Panc1 (cell line): Measurements from ENCODE around the gene LINC00305. TPM values are rescaled to one million over a fixed set of nuclear protein-coding genes. Genes with fewer than 3 reads are reported as not detected.

Experiments used
- ATAC-seq: fragments of 200-7000 bp; cut with Tn5 transposase; 2 replicates; pipeline ENCODE4 v1.9.1; 2020; ENCODE audit warnings: mild to moderate bottlenecking, moderate library complexity
- BruUV-seq: library from RNA; stranded (reverse); fragments of 400-500 nt; replicated peaks from 2 replicates; lab custom pipeline; 2021; lab: Mats Ljungman, UMichigan
- CTCF ChIA-PET: fragments of 300-600 bp; sonication (Branson Sonifier 250); formaldehyde crosslinking; loops from one replicate; lab custom pipeline; 2022; ENCODE audit warnings: antibody characterized with exemption; lab: Charles Lee
- POLR2A ChIA-PET: fragments of 300-600 bp; sonication (Branson Sonifier 250); formaldehyde crosslinking; loops from one replicate; lab custom pipeline; 2022; ENCODE audit warnings: antibody characterized with exemption; lab: Charles Lee
- DNase-seq: peaks from one replicate; pipeline ENCODE4 v3.0.0-alpha.2; 2010; ENCODE audit warnings: low read depth, low spot score
- H3K27ac ChIP-seq: 2 replicates; pipeline ENCODE4 v1.5.1; 2011; ENCODE audit warnings: mild to moderate bottlenecking, low read length, inconsistent platforms
- H3K27me3 ChIP-seq: fragments of 200-500 bp; sonication (Bioruptor generic); 2 replicates; pipeline ENCODE4 v1.6.0; 2014; ENCODE audit warnings: low read length, inconsistent platforms; ENCODE audit not compliant: control insufficient read depth, insufficient read depth
- H3K36me3 ChIP-seq: fragments of 200-500 bp; sonication (Bioruptor generic); 2 replicates; pipeline ENCODE4 v1.5.1; 2014; ENCODE audit warnings: inconsistent platforms, mild to moderate bottlenecking, low read length, moderate library complexity; ENCODE audit not compliant: control insufficient read depth, insufficient read depth
- H3K4me1 ChIP-seq: 2 replicates; pipeline ENCODE4 v1.5.1; 2011; ENCODE audit warnings: inconsistent platforms, mild to moderate bottlenecking, low read length, moderate library complexity; ENCODE audit not compliant: control insufficient read depth, insufficient read depth
- H3K4me3 ChIP-seq, 2 experiments: 2 replicates each; pipeline ENCODE4 v1.5.1; 2011 to 2012; ENCODE audit warnings: low read depth in 2 of 2, low read length in 2 of 2, mild to moderate bottlenecking in 2 of 2, inconsistent platforms in 1 of 2, moderate library complexity in 1 of 2
- H3K9me3 ChIP-seq: fragments of 200-500 bp; sonication (Bioruptor generic); 2 replicates; pipeline ENCODE4 v1.5.1; 2014; ENCODE audit warnings: low read depth, mild to moderate bottlenecking, inconsistent platforms, low read length, moderate library complexity; ENCODE audit not compliant: control insufficient read depth, insufficient read depth
- POLR2AphosphoS5 ChIP-seq: IDR thresholded peaks from 2 replicates; pipeline ENCODE4 v1.6.1; 2012; ENCODE audit warnings: mild to moderate bottlenecking, low read depth, low read length, moderate library complexity
- SIN3A ChIP-seq: IDR thresholded peaks from 2 replicates; pipeline ENCODE4 v1.6.1; 2012; ENCODE audit warnings: low read depth, mild to moderate bottlenecking, low read length, moderate library complexity, borderline replicate concordance; ENCODE audit not compliant: insufficient read depth
- TCF7L2 ChIP-seq: IDR thresholded peaks from 2 replicates; pipeline ENCODE4 v1.6.1; 2011; ENCODE audit warnings: mild to moderate bottlenecking, low read depth, low read length, inconsistent platforms
- in situ Hi-C: cut with HindIII; loops from 2 replicates; pipeline ENCODE4 v1.10.0; 2016; ENCODE audit warnings: low sequenced_read_pairs, low pct_unique_long_range_greater_than_20kb
- intact Hi-C: fragments of 100-400 bp; cut with micrococcal nuclease; formaldehyde crosslinking; loops from one replicate; pipeline ENCODE4 v1.10.0; 2022; ENCODE audit not compliant: unreplicated experiment
- total RNA-seq: library from RNA; stranded (reverse); gene quantifications from one replicate; pipeline ENCODE4 v1.2.1, GENCODE V29; 2021; ENCODE audit not compliant: unreplicated experiment
- TF ChIP-seq, protein P1 (sequence below), 2 experiments: IDR thresholded peaks; 2 replicates each; pipeline ENCODE4 v1.6.1; 2011 to 2012; ENCODE audit warnings: low read depth in 2 of 2, control low read depth in 1 of 2, low read length in 1 of 2, mild to moderate bottlenecking in 1 of 2, moderate library complexity in 1 of 2; ENCODE audit not compliant: insufficient read depth in 1 of 2
- TF ChIP-seq, protein P2 (sequence below): fragments of 450-650 bp; IDR thresholded peaks from 2 replicates; pipeline ENCODE4 v1.5.1; 2017; ENCODE audit warnings: mild to moderate bottlenecking

LINC00305 gene
- total RNA-seq, 1 experiment from 2014 or later: not detected

DNA sequence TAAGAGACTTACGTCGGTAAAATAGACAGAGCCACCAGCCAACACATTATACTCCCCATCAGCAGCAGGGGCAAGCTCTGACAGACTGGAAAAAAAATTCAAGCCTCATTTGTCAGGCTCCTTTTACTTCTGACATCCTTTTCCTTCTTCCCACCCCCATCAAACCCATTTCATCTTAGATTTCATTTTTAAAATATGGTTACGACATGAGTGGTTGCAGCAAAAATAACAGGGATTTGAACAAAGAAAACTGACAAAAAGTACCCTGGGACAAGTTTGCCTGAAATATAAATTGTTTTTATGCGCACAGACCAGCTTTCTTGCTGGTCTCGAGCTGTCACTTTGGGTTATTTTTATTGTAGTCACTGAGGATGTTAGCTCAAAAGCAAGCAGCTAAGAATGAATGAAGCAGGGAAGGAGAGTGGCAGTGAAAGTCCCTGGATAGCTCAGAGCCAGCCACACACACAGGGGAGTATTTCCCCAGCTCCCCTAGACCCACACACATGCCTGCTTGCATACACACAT is 30.7 kb upstream of the LINC00305 start:
- no peaks in the 10 kb centered on the region for H3K36me3 ChIP-seq
- TF ChIP-seq, protein P1, sequence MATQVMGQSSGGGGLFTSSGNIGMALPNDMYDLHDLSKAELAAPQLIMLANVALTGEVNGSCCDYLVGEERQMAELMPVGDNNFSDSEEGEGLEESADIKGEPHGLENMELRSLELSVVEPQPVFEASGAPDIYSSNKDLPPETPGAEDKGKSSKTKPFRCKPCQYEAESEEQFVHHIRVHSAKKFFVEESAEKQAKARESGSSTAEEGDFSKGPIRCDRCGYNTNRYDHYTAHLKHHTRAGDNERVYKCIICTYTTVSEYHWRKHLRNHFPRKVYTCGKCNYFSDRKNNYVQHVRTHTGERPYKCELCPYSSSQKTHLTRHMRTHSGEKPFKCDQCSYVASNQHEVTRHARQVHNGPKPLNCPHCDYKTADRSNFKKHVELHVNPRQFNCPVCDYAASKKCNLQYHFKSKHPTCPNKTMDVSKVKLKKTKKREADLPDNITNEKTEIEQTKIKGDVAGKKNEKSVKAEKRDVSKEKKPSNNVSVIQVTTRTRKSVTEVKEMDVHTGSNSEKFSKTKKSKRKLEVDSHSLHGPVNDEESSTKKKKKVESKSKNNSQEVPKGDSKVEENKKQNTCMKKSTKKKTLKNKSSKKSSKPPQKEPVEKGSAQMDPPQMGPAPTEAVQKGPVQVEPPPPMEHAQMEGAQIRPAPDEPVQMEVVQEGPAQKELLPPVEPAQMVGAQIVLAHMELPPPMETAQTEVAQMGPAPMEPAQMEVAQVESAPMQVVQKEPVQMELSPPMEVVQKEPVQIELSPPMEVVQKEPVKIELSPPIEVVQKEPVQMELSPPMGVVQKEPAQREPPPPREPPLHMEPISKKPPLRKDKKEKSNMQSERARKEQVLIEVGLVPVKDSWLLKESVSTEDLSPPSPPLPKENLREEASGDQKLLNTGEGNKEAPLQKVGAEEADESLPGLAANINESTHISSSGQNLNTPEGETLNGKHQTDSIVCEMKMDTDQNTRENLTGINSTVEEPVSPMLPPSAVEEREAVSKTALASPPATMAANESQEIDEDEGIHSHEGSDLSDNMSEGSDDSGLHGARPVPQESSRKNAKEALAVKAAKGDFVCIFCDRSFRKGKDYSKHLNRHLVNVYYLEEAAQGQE (IDR thresholded peaks at IDR 0.05; ENCODE audit: insufficient read depth in 1 of 2, low read depth in 2 of 2, low read length in 1 of 2): no peak
- TF ChIP-seq TCF7L2 (no peak), SIN3A (no peak), POLR2AphosphoS5 (no peak)
- TF ChIP-seq, protein P2, sequence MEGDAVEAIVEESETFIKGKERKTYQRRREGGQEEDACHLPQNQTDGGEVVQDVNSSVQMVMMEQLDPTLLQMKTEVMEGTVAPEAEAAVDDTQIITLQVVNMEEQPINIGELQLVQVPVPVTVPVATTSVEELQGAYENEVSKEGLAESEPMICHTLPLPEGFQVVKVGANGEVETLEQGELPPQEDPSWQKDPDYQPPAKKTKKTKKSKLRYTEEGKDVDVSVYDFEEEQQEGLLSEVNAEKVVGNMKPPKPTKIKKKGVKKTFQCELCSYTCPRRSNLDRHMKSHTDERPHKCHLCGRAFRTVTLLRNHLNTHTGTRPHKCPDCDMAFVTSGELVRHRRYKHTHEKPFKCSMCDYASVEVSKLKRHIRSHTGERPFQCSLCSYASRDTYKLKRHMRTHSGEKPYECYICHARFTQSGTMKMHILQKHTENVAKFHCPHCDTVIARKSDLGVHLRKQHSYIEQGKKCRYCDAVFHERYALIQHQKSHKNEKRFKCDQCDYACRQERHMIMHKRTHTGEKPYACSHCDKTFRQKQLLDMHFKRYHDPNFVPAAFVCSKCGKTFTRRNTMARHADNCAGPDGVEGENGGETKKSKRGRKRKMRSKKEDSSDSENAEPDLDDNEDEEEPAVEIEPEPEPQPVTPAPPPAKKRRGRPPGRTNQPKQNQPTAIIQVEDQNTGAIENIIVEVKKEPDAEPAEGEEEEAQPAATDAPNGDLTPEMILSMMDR: no peak
- H3K9me3 ChIP-seq: no peaks in the 10 kb centered on the region
- ChIA-PET CTCF (no interaction called here), POLR2A (no interaction called here)
- intact Hi-C loops: no loop called here
- no peak overlapping the region for H3K4me3 ChIP-seq
- BruUV-seq: no TSS peak
- in situ Hi-C loops: no loop called here
- no peaks in the 10 kb centered on the region for H3K27me3 ChIP-seq
- no peaks in the 10 kb centered on the region for H3K4me1 ChIP-seq
- no peak for DNase-seq
- no peak overlapping the region for H3K27ac ChIP-seq
- no peak for ATAC-seq

DNA sequence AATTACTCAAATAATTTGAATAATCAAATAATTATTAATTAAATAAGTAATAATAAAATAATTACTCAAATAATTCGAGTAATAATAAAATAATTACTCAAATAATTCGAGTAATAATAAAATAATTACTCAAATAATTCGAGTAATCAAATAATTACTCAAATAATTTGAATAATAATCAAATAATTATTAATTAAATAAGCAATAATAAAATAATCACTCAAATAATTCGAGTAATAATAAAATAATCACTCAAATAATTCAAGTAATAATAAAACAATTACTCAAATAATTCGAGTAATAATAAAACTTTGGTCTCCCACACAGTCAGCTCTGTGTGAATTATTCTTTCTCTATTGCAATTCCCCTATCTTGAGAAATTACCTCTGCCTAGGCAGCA is 30.0 kb upstream of the LINC00305 start:
- CTCF ChIA-PET: no interaction called here

More for the DNA sequence above, 30.0 kb upstream of the LINC00305 start:
- no peaks in the 10 kb centered on the region for H3K36me3 ChIP-seq
- TF ChIP-seq POLR2AphosphoS5 (no peak), SIN3A (no peak), TCF7L2 (no peak)
- TF ChIP-seq, protein P1 (IDR thresholded peaks at IDR 0.05; ENCODE audit: insufficient read depth in 1 of 2, low read depth in 2 of 2, low read length in 1 of 2): no peak
- TF ChIP-seq, protein P2: no peak
- no peak for ATAC-seq
- BruUV-seq: no TSS peak
- no peaks in the 10 kb centered on the region for H3K9me3 ChIP-seq
- H3K4me3 ChIP-seq: no peak overlapping the region
- no peak for DNase-seq
- in situ Hi-C loops: no loop called here
- intact Hi-C loops: no loop called here
- H3K4me1 ChIP-seq: no peaks in the 10 kb centered on the region
- POLR2A ChIA-PET: no interaction called here
- no peak overlapping the region for H3K27ac ChIP-seq
- no peaks in the 10 kb centered on the region for H3K27me3 ChIP-seq
